Caco-2 (cell line): ENCODE data around the gene CEP55. TPM values are rescaled to one million over a fixed set of nuclear protein-coding genes. Genes with fewer than 3 reads are reported as not detected.

Source experiments
- BruUV-seq: library from RNA; stranded (reverse); fragments of 400-500 nt; replicated peaks from 2 replicates; lab custom pipeline; 2021; lab: Mats Ljungman, UMichigan
- CTCF ChIA-PET: fragments of 300-600 bp; sonication (Branson Sonifier 250); formaldehyde crosslinking; loops from one replicate; lab custom pipeline; 2022; ENCODE audit warnings: antibody characterized with exemption; lab: Charles Lee
- POLR2A ChIA-PET: fragments of 300-600 bp; sonication (Branson Sonifier 250); formaldehyde crosslinking; loops from one replicate; lab custom pipeline; 2022; ENCODE audit warnings: antibody characterized with exemption; lab: Charles Lee
- DNase-seq, 2 experiments: peaks; one replicate each; pipeline versions ENCODE4 v3.0.0 to v3.0.0-alpha.2; 2020 to 2022
- H3K27me3 ChIP-seq: replicated peaks from 2 replicates; pipeline ENCODE4 v1.6.0; 2011; ENCODE audit warnings: low read length; ENCODE audit not compliant: control insufficient read depth, insufficient read depth
- H3K36me3 ChIP-seq: 2 replicates; pipeline ENCODE4 v1.5.1; 2011; ENCODE audit warnings: low read length; ENCODE audit not compliant: control insufficient read depth, insufficient read depth
- H3K4me1 ChIP-seq: fragments of 250-450 bp; sonication (Bioruptor Pico); 2 replicates; pipeline ENCODE4 v1.5.1; 2020; ENCODE audit warnings: mild to moderate bottlenecking
- H3K4me3 ChIP-seq: 2 replicates; pipeline ENCODE4 v1.5.1; 2011; ENCODE audit warnings: low read depth, mild to moderate bottlenecking, control low read depth, low read length
- H3K9me3 ChIP-seq: fragments of 250-450 bp; sonication (Bioruptor Pico); 2 replicates; pipeline ENCODE4 v1.5.1; 2020; ENCODE audit warnings: mild to moderate bottlenecking, moderate library complexity
- H3K27ac Mint-ChIP-seq: one replicate; pipeline ENCODE4 v1.8.0; 2022; ENCODE audit warnings: mixed read lengths; ENCODE audit not compliant: unreplicated experiment
- H3K27me3 Mint-ChIP-seq: one replicate; pipeline ENCODE4 v1.8.0; 2022; ENCODE audit warnings: mixed read lengths; ENCODE audit not compliant: insufficient read depth, unreplicated experiment
- H3K36me3 Mint-ChIP-seq: one replicate; pipeline ENCODE4 v1.8.0; 2022; ENCODE audit warnings: mild to moderate bottlenecking, mixed read lengths; ENCODE audit not compliant: insufficient read depth, unreplicated experiment
- H3K4me1 Mint-ChIP-seq: one replicate; pipeline ENCODE4 v1.8.0; 2022; ENCODE audit warnings: low read depth, mixed read lengths; ENCODE audit not compliant: unreplicated experiment
- H3K4me3 Mint-ChIP-seq: one replicate; pipeline ENCODE4 v1.8.0; 2022; ENCODE audit warnings: mild to moderate bottlenecking, moderate library complexity, mixed read lengths; ENCODE audit not compliant: unreplicated experiment
- H3K9me3 Mint-ChIP-seq: one replicate; pipeline ENCODE4 v1.8.0; 2022; ENCODE audit warnings: mixed read lengths; ENCODE audit not compliant: unreplicated experiment
- intact Hi-C: fragments of 100-400 bp; cut with micrococcal nuclease; formaldehyde crosslinking; loops from one replicate; pipeline ENCODE4 v1.10.0; 2022; ENCODE audit not compliant: unreplicated experiment
- total RNA-seq: library from RNA; stranded (reverse); gene quantifications from 2 replicates; pipeline ENCODE4 v1.2.3, GENCODE V29; 2022
- TF ChIP-seq, protein P1 (sequence below), 2 experiments: fragments of 200-600 bp in 1 of 2; IDR thresholded peaks; 1 replicate in 1 of 2; 2 replicates in 1 of 2; pipeline versions ENCODE4 v1.5.1 to v1.8.0; 2011 to 2022; ENCODE audit warnings: antibody characterized with exemption in 1 of 2, control low read depth in 1 of 2, inconsistent platforms in 1 of 2, low read depth in 1 of 2, low read length in 1 of 2, mild to moderate bottlenecking in 1 of 2, moderate library complexity in 1 of 2; ENCODE audit not compliant: insufficient read depth in 1 of 2, severe bottlenecking in 1 of 2, unreplicated experiment in 1 of 2

CEP55 gene
- total RNA-seq, 1 experiment from 2014 or later: 65.3 TPM

DNA sequence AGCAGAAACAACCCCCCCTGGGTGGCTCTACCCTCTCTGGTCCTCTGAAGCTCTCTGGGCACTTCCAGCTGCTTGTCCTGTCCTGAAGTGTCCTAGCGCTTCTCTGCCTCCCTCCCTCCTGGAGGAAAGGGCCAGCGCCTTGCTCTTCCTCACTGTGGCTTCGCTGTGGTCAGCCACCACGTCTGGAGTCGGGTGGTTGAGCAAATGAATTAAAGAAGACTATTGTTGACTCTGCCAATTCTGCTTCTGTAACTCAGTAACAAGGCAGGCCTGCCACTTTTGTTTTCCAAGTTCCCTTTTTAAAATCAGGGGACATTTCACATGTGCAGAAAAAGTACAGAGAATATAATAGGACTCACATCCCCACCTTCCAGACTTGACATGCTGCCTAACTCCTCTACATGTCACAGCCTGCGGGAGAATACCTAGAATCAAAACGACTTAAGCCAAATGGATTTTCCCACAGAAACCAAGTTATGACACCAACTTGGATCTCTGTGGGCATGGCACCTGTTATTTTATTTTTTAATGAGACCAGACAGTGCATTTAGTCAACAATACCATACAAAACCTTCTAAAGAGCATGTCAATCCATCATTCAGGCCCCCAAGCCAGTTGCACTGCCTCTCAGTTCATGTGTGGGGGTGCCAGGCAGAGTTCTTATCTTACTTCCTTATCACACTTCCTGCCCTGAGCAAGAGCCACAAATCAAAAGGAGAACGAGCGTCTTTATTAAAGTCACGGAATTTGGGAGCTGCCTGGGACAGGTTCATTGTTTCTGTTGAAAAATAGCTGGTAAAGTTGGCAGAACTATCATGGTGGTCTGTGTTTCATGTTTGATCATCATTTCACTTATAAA is 76.9 kb downstream of the CEP55 start:
- Histone ChIP-seq H3K4me3 (no peak overlapping the region), H3K9me3 (no peaks in the 10 kb centered on the region), H3K27me3 (no peaks in the 10 kb centered on the region), H3K4me1 (peaks cover 37% of the 10 kb centered on the region), H3K36me3 (no peaks in the 10 kb centered on the region)
- no peaks in the 10 kb centered on the region for H3K9me3 Mint-ChIP-seq
- H3K4me3 Mint-ChIP-seq: no peak overlapping the region
- H3K4me1 Mint-ChIP-seq: peaks cover 34% of the 10 kb centered on the region
- no TSS peak for BruUV-seq
- no peak for DNase-seq
- H3K27ac Mint-ChIP-seq: no peak overlapping the region
- TF ChIP-seq, protein P1, sequence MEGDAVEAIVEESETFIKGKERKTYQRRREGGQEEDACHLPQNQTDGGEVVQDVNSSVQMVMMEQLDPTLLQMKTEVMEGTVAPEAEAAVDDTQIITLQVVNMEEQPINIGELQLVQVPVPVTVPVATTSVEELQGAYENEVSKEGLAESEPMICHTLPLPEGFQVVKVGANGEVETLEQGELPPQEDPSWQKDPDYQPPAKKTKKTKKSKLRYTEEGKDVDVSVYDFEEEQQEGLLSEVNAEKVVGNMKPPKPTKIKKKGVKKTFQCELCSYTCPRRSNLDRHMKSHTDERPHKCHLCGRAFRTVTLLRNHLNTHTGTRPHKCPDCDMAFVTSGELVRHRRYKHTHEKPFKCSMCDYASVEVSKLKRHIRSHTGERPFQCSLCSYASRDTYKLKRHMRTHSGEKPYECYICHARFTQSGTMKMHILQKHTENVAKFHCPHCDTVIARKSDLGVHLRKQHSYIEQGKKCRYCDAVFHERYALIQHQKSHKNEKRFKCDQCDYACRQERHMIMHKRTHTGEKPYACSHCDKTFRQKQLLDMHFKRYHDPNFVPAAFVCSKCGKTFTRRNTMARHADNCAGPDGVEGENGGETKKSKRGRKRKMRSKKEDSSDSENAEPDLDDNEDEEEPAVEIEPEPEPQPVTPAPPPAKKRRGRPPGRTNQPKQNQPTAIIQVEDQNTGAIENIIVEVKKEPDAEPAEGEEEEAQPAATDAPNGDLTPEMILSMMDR (IDR thresholded peaks at IDR 0.05; ENCODE audit: insufficient read depth in 1 of 2, low read depth in 1 of 2, low read length in 1 of 2, severe bottlenecking in 1 of 2, unreplicated experiment in 1 of 2): no peak
- no peaks in the 10 kb centered on the region for H3K36me3 Mint-ChIP-seq
- intact Hi-C loops: no loop called here
- H3K27me3 Mint-ChIP-seq: no peaks in the 10 kb centered on the region
- ChIA-PET CTCF (no interaction called here), POLR2A (no interaction called here)

DNA sequence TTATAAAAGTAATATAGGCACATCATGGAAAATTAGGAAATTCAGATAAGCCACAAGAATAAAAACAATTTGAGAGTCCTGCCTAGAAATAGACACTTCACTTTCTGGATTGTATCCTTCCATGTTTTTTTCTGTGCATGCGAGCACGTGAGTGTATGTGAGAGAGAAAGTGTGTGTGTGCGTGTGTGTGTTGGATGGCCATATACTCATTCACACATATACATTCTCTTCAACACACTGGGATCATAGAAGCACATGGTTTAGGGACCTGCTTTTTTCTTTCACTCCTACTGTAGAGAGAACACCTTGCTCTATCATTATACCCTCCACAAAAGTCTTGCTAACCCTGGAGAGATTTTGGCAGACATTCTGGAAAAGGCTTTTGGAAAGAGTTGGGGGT is 77.5 kb downstream of the CEP55 start:
- no peaks in the 10 kb centered on the region for H3K27me3 Mint-ChIP-seq
- no peak overlapping the region for H3K27ac Mint-ChIP-seq
- H3K36me3 Mint-ChIP-seq: no peaks in the 10 kb centered on the region
- POLR2A ChIA-PET: no interaction called here
- H3K4me3 ChIP-seq: no peak overlapping the region
- DNase-seq: no peak
- H3K9me3 ChIP-seq: no peaks in the 10 kb centered on the region
- TF ChIP-seq, protein P1 (IDR thresholded peaks at IDR 0.05; ENCODE audit: insufficient read depth in 1 of 2, low read depth in 1 of 2, low read length in 1 of 2, severe bottlenecking in 1 of 2, unreplicated experiment in 1 of 2): no peak
- peaks cover 44% of the 10 kb centered on the region for H3K4me1 ChIP-seq
- H3K9me3 Mint-ChIP-seq: peaks cover under 1% of the 10 kb centered on the region
- H3K4me1 Mint-ChIP-seq: peaks cover 38% of the 10 kb centered on the region
- no peak overlapping the region for H3K4me3 Mint-ChIP-seq
- no peaks in the 10 kb centered on the region for H3K27me3 ChIP-seq
- BruUV-seq: no TSS peak
- H3K36me3 ChIP-seq: no peaks in the 10 kb centered on the region
- intact Hi-C loops: no loop called here
- CTCF ChIA-PET: no interaction called here

- Histone ChIP-seq H3K4me3 (no peak overlapping the region), H3K4me1 (peaks cover 39% of the 10 kb centered on the region), H3K9me3 (peaks cover 4% of the 10 kb centered on the region; the same call in 1 of the 2 replicates), H3K36me3 (no peaks in the 10 kb centered on the region), H3K27me3 (no peaks in the 10 kb centered on the region)
- intact Hi-C loops: no loop called here
- no TSS peak for BruUV-seq
- Mint-ChIP-seq H3K4me3 (no peak overlapping the region), H3K9me3 (peaks cover 9% of the 10 kb centered on the region), H3K27ac (no peak overlapping the region), H3K27me3 (no peaks in the 10 kb centered on the region), H3K36me3 (peaks cover 7% of the 10 kb centered on the region), H3K4me1 (peaks cover 36% of the 10 kb centered on the region)
- TF ChIP-seq, protein P1 (IDR thresholded peaks at IDR 0.05; ENCODE audit: insufficient read depth in 1 of 2, low read depth in 1 of 2, low read length in 1 of 2, severe bottlenecking in 1 of 2, unreplicated experiment in 1 of 2): no peak
- ChIA-PET POLR2A (no interaction called here), CTCF (interaction anchor here (1.2 kb wide), 1 partner anchor 9 kb away, joined by 3 read pairs; no protein-coding TSS in a partner anchor)
- DNase-seq: no peak
Measured at GRCh38 chr10:93576888-93577287, 80.5 kb downstream of the CEP55 start.
